Neural cell (in vitro differentiated cells): Measurements from ENCODE around the gene ZNF672. TPM values are rescaled to one million over a fixed set of nuclear protein-coding genes. Genes with fewer than 3 reads are reported as not detected.
"Not testable (repeated sequence)": the region's sequence is repeated elsewhere in the genome, so short reads cannot be mapped to it uniquely, and the experiment has no call there.

Experiments used
- H2AFZ ChIP-seq: fragments of 200-600, 300-800 bp; sonication (generic), shearing (Covaris generic); 2 replicates; pipeline ENCODE4 v1.6.0; 2014; ENCODE audit warnings: low read depth, mild to moderate bottlenecking, antibody characterized with exemption, low read length, moderate library complexity
- H3F3A ChIP-seq: fragments of 200-600 bp; shearing (Covaris generic); 2 replicates; pipeline ENCODE4 v1.6.1; 2016; ENCODE audit warnings: mild to moderate bottlenecking, moderate library complexity, mixed read lengths, antibody characterized with exemption, low read length; ENCODE audit not compliant: insufficient read depth, poor library complexity, severe bottlenecking
- H3K27ac ChIP-seq: fragments of 200-600, 300-800 bp; sonication (generic), shearing (Covaris generic); 2 replicates; pipeline ENCODE4 v1.5.1; 2014; ENCODE audit warnings: mild to moderate bottlenecking, low read length, moderate library complexity
- H3K27me3 ChIP-seq: fragments of 300-800, 200-600 bp; sonication (generic), shearing (Covaris generic); 2 replicates; pipeline ENCODE4 v1.6.0; 2014; ENCODE audit warnings: mild to moderate bottlenecking, low read depth, low read length, moderate library complexity; ENCODE audit not compliant: insufficient read depth
- H3K36me3 ChIP-seq: fragments of 300-800, 200-600 bp; sonication (generic), shearing (Covaris generic); 2 replicates; pipeline ENCODE4 v1.5.1; 2014; ENCODE audit warnings: mild to moderate bottlenecking, antibody characterized with exemption, low read length, moderate library complexity; ENCODE audit not compliant: insufficient read depth
- H3K4me2 ChIP-seq: fragments of 300-800, 200-600 bp; sonication (generic), shearing (Covaris generic); 2 replicates; pipeline ENCODE4 v1.6.0; 2014; ENCODE audit warnings: mild to moderate bottlenecking, low read length
- H3K4me3 ChIP-seq: fragments of 300-800, 200-600 bp; sonication (generic), shearing (Covaris generic); 2 replicates; pipeline ENCODE4 v1.5.1; 2014; ENCODE audit warnings: mild to moderate bottlenecking, low read length, moderate library complexity
- H3K79me2 ChIP-seq: fragments of 200-600 bp; shearing (Covaris generic); replicated peaks from 2 replicates; pipeline ENCODE4 v1.6.0; 2014; ENCODE audit warnings: mild to moderate bottlenecking, low read length, moderate library complexity; ENCODE audit not compliant: insufficient read depth
- H3K9ac ChIP-seq: fragments of 300-800, 200-600 bp; sonication (generic), shearing (Covaris generic); 2 replicates; pipeline ENCODE4 v1.6.1; 2016; ENCODE audit warnings: mild to moderate bottlenecking, low read length, mixed read lengths
- H3K9me2 ChIP-seq: fragments of 200-600 bp; shearing (Covaris generic); 2 replicates; pipeline ENCODE4 v1.6.1; 2016; ENCODE audit warnings: mild to moderate bottlenecking, low read length, mixed read lengths; ENCODE audit not compliant: insufficient read depth
- H3K9me3 ChIP-seq: fragments of 200-600, 300-800 bp; sonication (generic), shearing (Covaris generic); 2 replicates; pipeline ENCODE4 v1.6.1; 2016; ENCODE audit warnings: mild to moderate bottlenecking, mixed run types, low read length, moderate library complexity, mixed read lengths
- H4K20me1 ChIP-seq: fragments of 200-600 bp; shearing (Covaris generic); 2 replicates; pipeline ENCODE4 v1.6.1; 2016; ENCODE audit warnings: mild to moderate bottlenecking, mixed run types; ENCODE audit not compliant: insufficient read depth
- CTCF ChIP-seq: fragments of 450-650 bp; IDR thresholded peaks from 2 replicates; pipeline ENCODE4 v1.5.1; 2014; ENCODE audit warnings: antibody characterized with exemption, mild to moderate bottlenecking, moderate library complexity; ENCODE audit not compliant: poor library complexity, severe bottlenecking
- EP300 ChIP-seq: fragments of 450-650 bp; conservative IDR thresholded peaks from 2 replicates; pipeline ENCODE4 v1.6.1; 2014; ENCODE audit warnings: antibody characterized with exemption, mild to moderate bottlenecking, moderate library complexity; ENCODE audit not compliant: poor library complexity, severe bottlenecking
- EZH2 ChIP-seq: fragments of 200-600, 300-800 bp; shearing (Covaris generic), sonication (generic); IDR thresholded peaks from 2 replicates; pipeline ENCODE4 v1.6.1; 2014; ENCODE audit warnings: antibody characterized with exemption, low read length, borderline replicate concordance, mild to moderate bottlenecking; ENCODE audit not compliant: insufficient read depth, poor library complexity, severe bottlenecking
- MXI1 ChIP-seq: fragments of 450-650 bp; conservative IDR thresholded peaks from 2 replicates; pipeline ENCODE4 v1.6.1; 2014; ENCODE audit warnings: antibody characterized with exemption, mild to moderate bottlenecking; ENCODE audit not compliant: poor library complexity, severe bottlenecking
- POLR2AphosphoS5 ChIP-seq: IDR thresholded peaks from 2 replicates; pipeline ENCODE4 v1.6.1; 2012
- RAD21 ChIP-seq: fragments of 450-650 bp; conservative IDR thresholded peaks from 2 replicates; pipeline ENCODE4 v1.6.1; 2014; ENCODE audit warnings: antibody characterized with exemption, mild to moderate bottlenecking, moderate library complexity
- REST ChIP-seq: IDR thresholded peaks from 2 replicates; pipeline ENCODE4 v1.6.1; 2012; ENCODE audit warnings: borderline replicate concordance
- SMC3 ChIP-seq: fragments of 450-650 bp; conservative IDR thresholded peaks from 2 replicates; pipeline ENCODE4 v1.6.1; 2014; ENCODE audit warnings: antibody characterized with exemption, mild to moderate bottlenecking, moderate library complexity; ENCODE audit not compliant: poor library complexity
- TAF1 ChIP-seq: IDR thresholded peaks from 2 replicates; pipeline ENCODE4 v1.6.1; 2012; ENCODE audit warnings: low read depth
- polyA plus RNA-seq: library from polyadenylated mRNA; depleted of rRNA; stranded (reverse); fragments of >200 nt; gene quantifications from 2 replicates; pipeline ENCODE4 v1.2.3, GENCODE V29; 2014

The ZNF672 gene
- polyA plus RNA-seq, 1 donor from 2014 or later, result 22.9 TPM

GRCh38 chr1:248881261-248881660, 43.2 kb downstream of the ZNF672 start (continued):
- no peak for TF ChIP-seq MXI1

GRCh38 chr1:248882427-248882826, 44.4 kb downstream of the ZNF672 start:
- H3K36me3 ChIP-seq, H3K27ac ChIP-seq, H3K4me2 ChIP-seq, H3K27me3 ChIP-seq, H3K9ac ChIP-seq, H3F3A ChIP-seq, H3K79me2 ChIP-seq, H2AFZ ChIP-seq, H3K9me3 ChIP-seq, H3K9me2 ChIP-seq, H4K20me1 ChIP-seq, H3K4me3 ChIP-seq: not testable (repeated sequence)

GRCh38 chr1:248884632-248885295, 46.7 kb downstream of the ZNF672 start:
- H3K4me3 ChIP-seq, result no peak overlapping the region
- no peak overlapping the region for H3K27ac ChIP-seq
- H3K27me3 ChIP-seq, result no peaks in the 10 kb centered on the region
- no peaks in the 10 kb centered on the region for H3K9me2 ChIP-seq
- no peaks in the 10 kb centered on the region for H3K79me2 ChIP-seq
- no peak overlapping the region for H3K4me2 ChIP-seq
- no peak overlapping the region for H2AFZ ChIP-seq
- no peaks in the 10 kb centered on the region for H3F3A ChIP-seq
- H3K36me3 ChIP-seq, result no peaks in the 10 kb centered on the region
- H3K9me3 ChIP-seq, result no peaks in the 10 kb centered on the region
- H3K9ac ChIP-seq, result no peak overlapping the region
- no peak for TF ChIP-seq EZH2
- TF ChIP-seq TAF1, result no peak
- no peak for TF ChIP-seq SMC3
- no peak for TF ChIP-seq MXI1
- no peak for TF ChIP-seq REST
- TF ChIP-seq POLR2AphosphoS5, result no peak
- no peak for TF ChIP-seq EP300
- TF ChIP-seq CTCF, result no peak
- TF ChIP-seq RAD21, result no peak
- H4K20me1 ChIP-seq, result no peaks in the 10 kb centered on the region
